HG03378 (cell line): ENCODE measurements around the gene CLEC4M.
"Not testable (repeated sequence)": the region's sequence is repeated elsewhere in the genome, so short reads cannot be mapped to it uniquely, and the experiment has no call there.

Experiments used
- ATAC-seq: cut with Tn5 transposase; IDR thresholded peaks from one replicate; pipeline ENCODE4 v1.9.1; 2021; ENCODE audit warnings: mild to moderate bottlenecking, moderate library complexity; ENCODE audit not compliant: unreplicated experiment

Gene CLEC4M

GRCh38 chr19:7772752-7773291, 9.8 kb downstream of the CLEC4M start:
- ATAC-seq, result no peak

DNA sequence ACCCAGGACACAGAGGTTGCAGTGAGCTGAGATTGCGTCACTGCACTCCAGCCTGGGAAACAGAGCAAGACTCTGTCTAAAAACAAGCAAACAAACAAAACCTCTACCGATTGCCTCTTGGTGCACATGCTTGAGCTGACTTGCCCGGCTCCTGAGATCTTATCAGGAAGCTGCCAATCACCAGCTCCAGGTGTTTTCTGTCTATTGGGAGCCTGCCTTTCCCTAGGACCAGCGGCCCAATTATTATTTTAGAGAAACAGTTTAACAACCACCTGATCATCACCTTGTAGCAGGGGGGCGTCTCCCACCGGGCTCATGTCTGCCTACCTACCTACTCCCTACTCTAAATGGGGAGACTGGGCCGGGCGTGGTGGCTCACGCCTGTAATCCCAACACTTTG, 10.8 kb downstream of the CLEC4M start:
- ATAC-seq, result no peak

- ATAC-seq, result no peak
These were observed 12.7 kb downstream of the CLEC4M start for GRCh38 chr19:7775761-7776160.

DNA sequence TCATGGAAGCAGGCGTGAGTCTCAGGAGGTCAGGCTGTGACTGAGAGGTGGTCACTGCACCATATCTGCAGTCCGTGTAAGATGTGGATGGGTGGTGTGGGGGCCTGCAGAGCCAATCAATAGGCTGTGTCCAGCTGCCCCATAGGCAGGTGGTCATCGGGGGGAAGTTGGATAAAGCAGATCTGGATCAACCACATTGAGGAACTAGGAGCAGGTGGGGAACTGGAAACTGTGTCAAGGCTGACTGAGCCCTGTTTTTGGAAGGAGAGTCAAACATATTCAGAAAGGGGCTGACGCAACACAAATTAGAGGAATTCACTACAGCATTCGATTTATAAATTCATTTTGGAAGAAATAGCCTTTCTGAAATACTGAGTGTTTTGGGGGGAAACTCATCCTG, 15.0 kb downstream of the CLEC4M start:
- ATAC-seq, result no peak

DNA sequence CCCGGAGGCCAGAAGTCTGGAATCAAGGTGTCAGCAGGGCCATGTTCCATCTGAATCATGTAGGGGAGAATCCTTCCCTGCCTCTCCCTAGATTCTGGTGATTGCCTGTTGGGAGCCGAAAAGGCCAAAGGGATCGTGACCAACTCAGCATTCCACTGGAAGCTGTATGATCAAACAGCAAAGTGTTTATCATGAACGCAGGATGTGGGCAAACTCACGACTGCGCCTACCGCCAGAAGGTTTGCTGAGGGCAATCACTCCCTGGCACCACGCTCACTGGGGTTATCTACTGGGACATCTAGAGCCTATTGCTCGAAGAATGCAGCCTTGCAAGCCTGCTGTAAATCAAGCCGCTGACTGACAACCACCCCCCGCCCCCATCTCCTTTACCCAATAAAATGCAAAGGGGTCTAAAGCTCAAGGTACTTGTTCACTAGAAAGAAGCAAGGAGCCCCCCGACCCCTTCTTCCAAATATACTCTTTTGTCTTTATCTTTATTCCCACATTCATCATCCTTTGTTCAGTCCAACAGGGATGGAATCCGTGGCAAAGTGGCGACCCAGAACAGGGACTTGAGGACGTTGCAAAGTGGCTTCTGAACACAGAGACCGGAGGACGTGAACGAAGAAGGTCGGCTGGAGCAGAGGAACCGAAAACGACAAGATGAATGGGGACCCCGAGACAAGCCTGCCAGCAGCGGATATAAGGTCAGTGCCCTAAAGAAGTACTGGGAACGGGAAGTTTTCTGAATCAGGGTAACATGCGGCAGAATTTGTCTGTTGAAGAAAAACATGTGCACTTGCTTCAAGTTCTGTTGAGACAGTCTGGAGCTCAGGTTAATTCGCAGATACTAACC, 16.8 kb downstream of the CLEC4M start:
- no peak for ATAC-seq

GRCh38 chr19:7781157-7781556, 18.1 kb downstream of the CLEC4M start:
- no peak for ATAC-seq

GRCh38 chr19:7783991-7784423, 21.0 kb downstream of the CLEC4M start:
- ATAC-seq, result no peak

DNA sequence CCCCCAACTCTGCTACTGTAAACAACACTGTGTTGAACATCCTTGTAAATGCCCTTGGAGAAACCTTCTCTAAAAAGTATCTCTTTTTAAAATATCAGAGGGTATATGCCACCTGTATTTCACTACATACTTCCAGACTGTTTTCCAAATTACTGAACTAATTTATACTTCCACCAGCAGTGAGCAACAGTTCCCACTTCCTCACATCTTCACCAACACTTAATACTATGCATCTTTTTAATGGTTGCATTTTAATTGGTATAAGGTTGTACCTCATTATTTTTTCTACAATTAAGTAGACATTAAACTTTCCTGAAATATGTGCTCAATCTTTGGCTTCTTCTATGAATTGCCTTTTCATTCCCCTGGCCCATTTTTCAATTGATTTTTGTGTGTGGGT, 21.8 kb downstream of the CLEC4M start:
- ATAC-seq, result no peak

DNA sequence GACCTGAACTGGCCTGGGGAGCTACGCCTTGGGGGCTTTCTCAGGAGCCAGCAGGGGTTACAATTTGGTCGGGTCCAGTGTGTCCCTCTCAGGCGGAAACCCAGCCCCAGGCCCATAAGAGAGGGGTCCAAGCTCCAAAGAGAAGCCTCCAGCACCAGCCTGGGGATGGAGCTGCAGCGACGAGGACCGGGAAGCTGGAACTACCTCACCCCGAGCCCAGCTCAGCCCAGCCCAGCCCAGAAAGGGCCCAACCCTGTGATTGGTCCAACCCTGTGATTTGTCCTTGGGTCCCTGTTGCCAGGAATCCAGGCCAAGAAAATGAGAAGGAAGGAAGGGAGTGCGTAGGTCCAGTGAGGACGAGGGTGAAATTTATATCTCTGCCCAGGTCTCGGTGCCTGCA, 24.1 kb downstream of the CLEC4M start:
- no peak for ATAC-seq

- ATAC-seq, result no peak
These were observed 24.6 kb downstream of the CLEC4M start for GRCh38 chr19:7787602-7788177.

DNA sequence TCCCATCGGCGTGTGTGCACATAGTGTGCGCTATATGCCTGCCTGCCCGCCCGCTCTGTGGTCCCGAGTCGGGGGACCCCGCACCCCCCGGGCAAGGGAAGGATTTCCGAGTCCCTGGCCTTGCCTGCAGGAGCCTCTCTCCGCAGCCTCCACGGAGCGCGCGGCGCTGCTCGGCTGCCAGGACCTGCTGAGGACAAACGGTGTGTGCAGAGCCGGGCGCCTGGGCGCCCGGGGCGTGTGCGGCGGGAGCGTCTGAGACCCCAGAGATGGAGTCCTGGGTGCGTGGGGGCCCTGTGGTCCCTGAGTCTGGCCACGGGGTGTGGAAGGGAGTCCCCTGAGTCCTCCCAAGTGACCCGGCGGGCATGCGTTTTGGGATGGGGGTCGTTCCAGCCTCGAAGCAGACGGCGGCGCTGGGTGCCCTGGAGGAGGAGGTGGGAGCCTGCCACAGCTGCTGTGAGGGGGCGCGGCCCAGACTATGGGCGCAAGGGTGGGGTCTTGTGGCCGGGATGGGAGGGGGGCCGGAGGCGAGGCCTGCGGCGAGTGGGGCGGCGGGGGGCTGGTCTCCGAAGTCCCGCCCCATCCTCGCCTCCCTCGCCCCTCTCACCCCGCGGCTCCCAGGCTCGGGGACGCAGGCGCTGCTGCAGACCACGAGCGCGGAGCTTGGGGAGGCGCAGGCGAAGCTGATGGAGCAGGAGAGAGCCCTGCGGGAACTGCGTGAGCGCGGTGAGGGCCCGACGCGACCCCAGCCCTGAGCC, 25.3 kb downstream of the CLEC4M start:
- no peak for ATAC-seq

- ATAC-seq, result no peak
These were observed 25.9 kb downstream of the CLEC4M start for GRCh38 chr19:7788933-7789323.

GRCh38 chr19:7789447-7789846, 26.4 kb downstream of the CLEC4M start:
- ATAC-seq, result no peak

DNA sequence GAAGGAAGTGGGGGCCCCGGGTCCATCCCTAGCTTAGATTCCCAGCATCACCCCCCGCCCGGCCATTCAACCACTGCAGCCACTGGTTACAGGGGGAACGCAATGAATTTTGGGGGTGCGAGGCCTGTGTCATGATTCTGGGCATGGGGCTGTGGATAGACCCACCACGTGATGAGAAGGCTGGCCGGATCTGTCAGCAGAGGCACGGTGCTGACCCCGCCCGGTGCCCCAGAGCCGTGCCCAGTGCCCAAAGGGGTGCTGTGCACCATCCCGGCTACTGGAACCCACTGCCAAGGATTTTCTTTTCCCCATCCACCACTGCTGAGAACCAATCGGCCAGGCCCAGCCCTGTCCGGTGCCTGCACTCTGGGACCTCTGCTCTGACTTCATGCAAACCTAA, 27.4 kb downstream of the CLEC4M start:
- no peak for ATAC-seq

GRCh38 chr19:7792281-7792680, 29.2 kb downstream of the CLEC4M start:
- ATAC-seq, result no peak

DNA sequence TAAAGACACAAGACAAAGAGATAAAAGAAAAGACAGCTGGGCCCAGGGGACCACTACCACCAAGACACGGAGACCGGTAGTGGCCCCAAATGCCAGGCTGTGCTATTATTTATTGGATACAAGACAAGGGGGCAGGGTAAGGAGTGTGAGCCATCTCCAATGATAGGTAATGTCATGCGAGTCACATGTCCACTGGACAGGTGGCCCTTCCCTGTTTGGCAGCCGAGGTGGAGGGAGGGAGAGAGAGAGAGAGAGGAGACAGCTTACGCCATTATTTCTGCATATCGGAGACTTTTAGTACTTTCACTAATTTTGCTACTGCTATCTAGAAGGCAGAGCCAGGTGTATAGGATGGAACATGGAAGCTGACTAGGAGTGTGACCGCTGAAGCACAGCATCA, 29.7 kb downstream of the CLEC4M start:
- not testable (repeated sequence) for ATAC-seq

GRCh38 chr19:7793493-7793892, 30.4 kb downstream of the CLEC4M start:
- no peak for ATAC-seq

- ATAC-seq, result no peak
These were observed 32.6 kb downstream of the CLEC4M start for GRCh38 chr19:7795555-7796161.

GRCh38 chr19:7799640-7800355, 36.8 kb downstream of the CLEC4M start:
- ATAC-seq, result no peak

DNA sequence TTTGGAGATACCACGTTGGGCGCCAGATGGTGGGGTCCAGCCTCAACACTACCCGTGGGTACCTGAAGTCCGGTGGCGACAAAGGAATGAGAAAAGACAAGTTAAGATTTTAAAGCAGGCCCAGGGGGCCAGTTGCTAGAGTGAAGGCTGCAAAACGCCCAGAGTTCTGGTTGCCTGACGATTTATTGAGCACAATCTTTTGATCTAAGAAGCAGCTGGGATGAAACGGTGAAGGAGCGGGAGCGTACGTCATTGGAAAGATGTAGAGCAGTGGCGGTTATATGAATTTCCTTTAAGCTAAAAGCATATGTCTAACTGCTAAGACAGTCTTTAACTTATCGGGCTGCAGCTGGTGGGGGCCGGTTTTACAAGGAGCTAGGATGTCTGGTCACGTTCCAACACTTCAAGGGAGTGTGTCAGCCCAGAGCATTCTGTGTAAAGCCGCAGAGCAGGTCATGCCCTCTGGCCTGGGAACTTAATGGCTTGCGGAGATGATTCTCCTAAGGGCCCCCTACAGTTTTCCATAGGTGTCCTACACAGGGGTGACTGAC, 38.1 kb downstream of the CLEC4M start:
- no peak for ATAC-seq
